Epidermal melanocyte (primary cell): Measurements from ENCODE around the gene LPIN1.
"Not testable (repeated sequence)": the region's sequence is repeated elsewhere in the genome, so short reads cannot be mapped to it uniquely, and the experiment has no call there.

Experiments used
- DNase-seq: peaks from one replicate; pipeline ENCODE4 v3.0.0; 2011; ENCODE audit warnings: low spot score; ENCODE audit not compliant: insufficient read length

Gene LPIN1

GRCh38 chr2:11744631-11745394 is 1.6 kb upstream of the LPIN1 start:
- DNase-seq = no peak

GRCh38 chr2:11745613-11746375 is 638 bp upstream of the LPIN1 start:
- no peak for DNase-seq

- no peak for DNase-seq
Observed at GRCh38 chr2:11746807-11747459, 501 bp downstream of the LPIN1 start.

GRCh38 chr2:11748018-11748860 is 1.8 kb downstream of the LPIN1 start:
- DNase-seq = no peak

- no peak for DNase-seq
Observed at GRCh38 chr2:11748861-11749645, 2.6 kb downstream of the LPIN1 start.

GRCh38 chr2:11749646-11750349 is 3.4 kb downstream of the LPIN1 start:
- DNase-seq = no peak

- no peak for DNase-seq
Observed at GRCh38 chr2:11750422-11750821, 4.0 kb downstream of the LPIN1 start.

GRCh38 chr2:11750917-11751316 is 4.5 kb downstream of the LPIN1 start:
- no peak for DNase-seq

GRCh38 chr2:11752906-11753305 is 6.5 kb downstream of the LPIN1 start:
- no peak for DNase-seq

- DNase-seq = no peak
Observed at GRCh38 chr2:11753452-11753885, 7.0 kb downstream of the LPIN1 start.

- DNase-seq = no peak
Observed at GRCh38 chr2:11753886-11754699, 7.7 kb downstream of the LPIN1 start.

GRCh38 chr2:11754700-11755015 is 8.2 kb downstream of the LPIN1 start:
- no peak for DNase-seq

GRCh38 chr2:11757101-11757500 is 10.7 kb downstream of the LPIN1 start:
- no peak for DNase-seq

- no peak for DNase-seq
Observed at GRCh38 chr2:11758187-11758586, 11.8 kb downstream of the LPIN1 start.

GRCh38 chr2:11758647-11759046 is 12.2 kb downstream of the LPIN1 start:
- no peak for DNase-seq

- DNase-seq = not testable (repeated sequence)
Observed at GRCh38 chr2:11759182-11759975, 12.9 kb downstream of the LPIN1 start.

GRCh38 chr2:11761259-11761658 is 14.8 kb downstream of the LPIN1 start:
- no peak for DNase-seq

GRCh38 chr2:11762031-11762430 is 15.6 kb downstream of the LPIN1 start:
- no peak for DNase-seq
